Endothelial cell (in vitro differentiated cells): ENCODE results near the gene ROBO2. TPM values are rescaled to one million over a fixed set of nuclear protein-coding genes. Genes with fewer than 3 reads are reported as not detected.
A peak's percentile ranks its signal among the peaks of the same experiment; 100 is the strongest.

Source experiments
- DNase-seq: peaks from one replicate; pipeline ENCODE4 v3.0.0; 2021; ENCODE audit warnings: low spot score
- H3K27ac Mint-ChIP-seq: one replicate; pipeline ENCODE4 v1.8.0; 2021; ENCODE audit warnings: mixed read lengths, inconsistent platforms; ENCODE audit not compliant: unreplicated experiment
- H3K27me3 Mint-ChIP-seq: one replicate; pipeline ENCODE4 v1.8.0; 2021; ENCODE audit warnings: mild to moderate bottlenecking, moderate library complexity, mixed read lengths, inconsistent platforms; ENCODE audit not compliant: unreplicated experiment
- H3K36me3 Mint-ChIP-seq: one replicate; pipeline ENCODE4 v1.8.0; 2021; ENCODE audit warnings: mild to moderate bottlenecking, low read depth, mixed read lengths, inconsistent platforms; ENCODE audit not compliant: unreplicated experiment
- H3K4me1 Mint-ChIP-seq: one replicate; pipeline ENCODE4 v1.8.0; 2021; ENCODE audit warnings: mild to moderate bottlenecking, mixed read lengths, inconsistent platforms; ENCODE audit not compliant: unreplicated experiment
- H3K4me3 Mint-ChIP-seq: one replicate; pipeline ENCODE4 v1.8.0; 2021; ENCODE audit warnings: mild to moderate bottlenecking, mixed read lengths, inconsistent platforms; ENCODE audit not compliant: unreplicated experiment
- H3K9me3 Mint-ChIP-seq: one replicate; pipeline ENCODE4 v1.8.0; 2021; ENCODE audit warnings: mixed read lengths, inconsistent platforms; ENCODE audit not compliant: unreplicated experiment
- CTCF ChIP-seq: fragments of 200-600 bp; sonication (generic); IDR thresholded peaks from one replicate; pipeline ENCODE4 v1.5.0; 2021; ENCODE audit warnings: antibody characterized with exemption; ENCODE audit not compliant: unreplicated experiment
- total RNA-seq: library from RNA; stranded (reverse); fragmentation: NEBNext Ultra II Directional; extraction: Animal tissue kit (Norgen Biotek cat#: 25700); gene quantifications from one replicate; pipeline ENCODE4 v1.2.1, GENCODE V29; 2021; ENCODE audit not compliant: unreplicated experiment

ROBO2 gene
- total RNA-seq, 1 donor from 2014 or later = 2.5 TPM

DNA sequence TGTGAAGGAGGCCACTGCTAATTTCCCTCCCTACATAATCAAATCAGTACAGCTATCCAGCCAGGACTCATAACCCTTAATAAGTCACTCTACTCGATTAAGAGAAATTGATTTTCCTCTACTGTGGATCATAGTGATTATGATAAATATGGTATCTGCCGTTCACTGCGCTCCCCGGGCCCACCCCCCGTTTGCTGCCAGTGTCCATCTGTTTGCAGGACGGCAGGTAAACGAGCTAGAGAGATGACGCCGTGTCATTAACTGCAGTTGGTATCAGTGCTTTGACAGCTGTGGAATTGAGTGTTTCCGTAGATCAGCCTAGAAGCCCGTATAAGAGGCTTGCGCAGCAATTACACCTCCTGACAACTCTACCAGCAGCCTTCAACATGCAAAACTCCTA is 94.9 kb downstream of the ROBO2 start:
- H3K9me3 Mint-ChIP-seq = no peaks in the 10 kb centered on the region
- H3K27me3 Mint-ChIP-seq = no peaks in the 10 kb centered on the region
- DNase-seq = no peak
- no peaks in the 10 kb centered on the region for H3K4me1 Mint-ChIP-seq
- H3K4me3 Mint-ChIP-seq = no peak overlapping the region
- no peak for TF ChIP-seq CTCF
- H3K36me3 Mint-ChIP-seq = no peaks in the 10 kb centered on the region
- no peak overlapping the region for H3K27ac Mint-ChIP-seq

- Mint-ChIP-seq H3K4me3 (no peak overlapping the region), H3K9me3 (no peaks in the 10 kb centered on the region), H3K27me3 (no peaks in the 10 kb centered on the region), H3K4me1 (no peaks in the 10 kb centered on the region), H3K27ac (no peak overlapping the region), H3K36me3 (no peaks in the 10 kb centered on the region)
- DNase-seq = no peak
- no peak for TF ChIP-seq CTCF
Observed at GRCh38 chr3:77137559-77137958, 97.7 kb downstream of the ROBO2 start.

DNA sequence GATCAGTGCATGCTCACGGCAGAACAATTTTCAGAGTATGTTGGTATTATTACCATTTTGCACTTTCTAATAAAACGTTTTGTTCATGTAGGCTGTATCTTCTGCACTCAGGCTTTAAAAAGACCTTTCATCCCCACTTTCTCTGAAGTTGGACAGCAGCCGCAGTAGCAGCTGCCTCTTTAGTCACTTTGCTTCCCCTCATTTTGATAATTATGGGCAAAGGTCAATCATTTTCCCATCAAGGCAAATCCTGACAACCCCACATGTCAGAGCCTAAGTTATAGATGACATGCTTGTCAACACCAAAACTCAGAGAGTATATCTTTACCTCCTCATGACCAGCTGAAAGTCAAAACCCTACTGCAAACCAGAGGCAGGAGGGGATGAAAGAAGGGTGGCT is 99.7 kb downstream of the ROBO2 start:
- H3K4me3 Mint-ChIP-seq = no peak overlapping the region
- H3K27me3 Mint-ChIP-seq = no peaks in the 10 kb centered on the region
- TF ChIP-seq CTCF = no peak
- H3K27ac Mint-ChIP-seq = no peak overlapping the region
- H3K4me1 Mint-ChIP-seq = no peaks in the 10 kb centered on the region
- no peaks in the 10 kb centered on the region for H3K9me3 Mint-ChIP-seq
- H3K36me3 Mint-ChIP-seq = no peaks in the 10 kb centered on the region
- no peak for DNase-seq

GRCh38 chr3:77141423-77141822 is 101.5 kb downstream of the ROBO2 start:
- Mint-ChIP-seq H3K27ac (no peak overlapping the region), H3K27me3 (no peaks in the 10 kb centered on the region), H3K4me3 (no peak overlapping the region), H3K4me1 (no peaks in the 10 kb centered on the region), H3K36me3 (no peaks in the 10 kb centered on the region), H3K9me3 (no peaks in the 10 kb centered on the region)
- TF ChIP-seq CTCF = no peak
- DNase-seq = no peak

GRCh38 chr3:77142578-77142977 is 102.7 kb downstream of the ROBO2 start:
- Mint-ChIP-seq H3K36me3 (no peaks in the 10 kb centered on the region), H3K27ac (no peak overlapping the region), H3K4me1 (no peaks in the 10 kb centered on the region), H3K4me3 (no peak overlapping the region), H3K9me3 (no peaks in the 10 kb centered on the region), H3K27me3 (peaks cover 2% of the 10 kb centered on the region)
- TF ChIP-seq CTCF = no peak
- peak; percentile 7 for DNase-seq
